Activated gamma-delta T cell treated with anti-CD3 and anti-CD28 coated beads, Interleukin-2, amount 50 U/mL, for 16 hours (primary cell): ENCODE measurements around the gene PXK.
"Not testable (repeated sequence)": the region's sequence is repeated elsewhere in the genome, so short reads cannot be mapped to it uniquely, and the experiment has no call there.

Source experiments
- DNase-seq: peaks from one replicate; pipeline ENCODE4 v3.0.0-alpha.2; 2020; ENCODE audit warnings: low read depth

PXK gene

GRCh38 chr3:58323529-58324390 lies 8.9 kb upstream of the PXK start:
- no peak for DNase-seq

- no peak for DNase-seq
These were observed 8.0 kb upstream of the PXK start for GRCh38 chr3:58324391-58325390.

GRCh38 chr3:58325525-58325992 lies 7.1 kb upstream of the PXK start:
- DNase-seq, result no peak

- no peak for DNase-seq
These were observed 6.3 kb upstream of the PXK start for GRCh38 chr3:58326267-58326900.

GRCh38 chr3:58329150-58329921 lies 3.4 kb upstream of the PXK start:
- DNase-seq, result no peak

GRCh38 chr3:58329922-58330413 lies 2.7 kb upstream of the PXK start:
- DNase-seq, result no peak

GRCh38 chr3:58331593-58332152 lies 1.0 kb upstream of the PXK start:
- DNase-seq, result no peak

- no peak for DNase-seq
These were observed 717 bp downstream of the PXK start for GRCh38 chr3:58333206-58334012.

- no peak for DNase-seq
These were observed 1.3 kb downstream of the PXK start for GRCh38 chr3:58334013-58334321.

GRCh38 chr3:58334506-58334884 lies 1.8 kb downstream of the PXK start:
- DNase-seq, result no peak

- DNase-seq, result no peak
These were observed 2.9 kb downstream of the PXK start for GRCh38 chr3:58335652-58335947.

GRCh38 chr3:58336135-58336882 lies 3.6 kb downstream of the PXK start:
- no peak for DNase-seq

- DNase-seq, result no peak
These were observed 4.5 kb downstream of the PXK start for GRCh38 chr3:58337190-58337589.

GRCh38 chr3:58339146-58339545 lies 6.5 kb downstream of the PXK start:
- DNase-seq, result not testable (repeated sequence)

GRCh38 chr3:58340594-58341244 lies 8.0 kb downstream of the PXK start:
- no peak for DNase-seq

- DNase-seq, result no peak
These were observed 8.7 kb downstream of the PXK start for GRCh38 chr3:58341376-58341775.

- no peak for DNase-seq
These were observed 10.0 kb downstream of the PXK start for GRCh38 chr3:58342676-58343075.

GRCh38 chr3:58345457-58345856 lies 12.8 kb downstream of the PXK start:
- no peak for DNase-seq

GRCh38 chr3:58346368-58346767 lies 13.7 kb downstream of the PXK start:
- no peak for DNase-seq
